ENCODE measurements around the gene PDCD2L. TPM values are rescaled to one million over a fixed set of nuclear protein-coding genes. Genes with fewer than 3 reads are reported as not detected.

Gene PDCD2L
- polyA plus RNA-seq, 1 of the 3 experiments (the other 2 are of a cell fraction): 20.8 TPM

DNA sequence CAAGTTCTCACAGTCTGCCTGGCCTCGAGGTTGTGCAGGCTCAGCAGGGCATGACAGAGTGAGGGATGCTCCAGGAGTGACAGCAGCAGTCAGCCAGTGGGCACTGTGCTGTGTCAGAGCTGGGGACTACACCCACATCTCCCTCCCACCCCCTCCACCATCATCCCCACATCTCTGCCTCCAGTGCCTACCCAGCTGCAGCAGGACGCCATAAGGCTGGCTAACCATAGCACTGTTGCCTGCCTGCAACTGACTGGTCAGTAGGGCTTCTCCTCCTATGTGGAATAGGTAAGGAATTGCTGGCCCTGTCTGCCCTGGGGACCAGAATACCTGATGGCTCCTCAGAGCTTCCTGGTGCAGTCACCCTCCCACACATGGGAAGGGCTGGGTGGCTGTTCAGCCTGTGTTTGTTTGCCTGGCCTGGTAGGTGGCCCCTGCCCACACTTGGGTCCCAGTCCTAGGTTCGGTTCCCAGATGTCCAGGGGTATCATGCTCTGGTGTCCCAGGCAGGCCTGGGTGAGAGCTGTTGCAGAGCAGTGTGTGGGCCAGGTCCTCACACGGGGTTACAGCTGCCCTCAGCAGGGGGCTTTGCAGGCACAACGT is 23.5 kb upstream of the PDCD2L start:
- Histone ChIP-seq H3K27ac (ENCODE audit: low read depth in 2 of 2, low read length in 1 of 2) (no peak overlapping the region), H3K9me3 (no peaks in the 10 kb centered on the region), H3K36me3 (replicated peaks in 1 of 2; ENCODE audit: control insufficient read depth in 1 of 2, insufficient read depth in 2 of 2, low read length in 1 of 2) (peaks cover 14 to 70% of the 10 kb centered on the region in 2 experiments), H3K9ac (no peak overlapping the region), H3K9me2 (no peaks in the 10 kb centered on the region), H3F3A (replicated peaks; ENCODE audit: insufficient read depth) (no peaks in the 10 kb centered on the region), H3K4me3 (ENCODE audit: low read depth in 2 of 2, low read length in 1 of 2) (no peak overlapping the region), H3K4me1 (ENCODE audit: control insufficient read depth in 1 of 2, insufficient read depth in 2 of 2, low read depth in 1 of 2, low read length in 1 of 2) (no peaks in the 10 kb centered on the region), H4K20me1 (ENCODE audit: insufficient read depth) (no peaks in the 10 kb centered on the region), H3K27me3 (ENCODE audit: insufficient read depth) (no peaks in the 10 kb centered on the region), H2AFZ (ENCODE audit: low read depth) (no peak overlapping the region), H3K79me2 (ENCODE audit: insufficient read depth) (no peaks in the 10 kb centered on the region), H3K4me2 (no peak overlapping the region)
- ChIA-PET POLR2A (interaction anchor here (0.6 kb wide), 1 partner anchor 28 kb away, joined by 3 read pairs; no protein-coding TSS in a partner anchor), CTCF (no interaction called here)
- WGBS (ENCODE audit: low lambda C conversion rate): 74% methylated on average over 3 of the region's 5 CpGs
- no peak for DNase-seq
- TF ChIP-seq, protein P1, sequence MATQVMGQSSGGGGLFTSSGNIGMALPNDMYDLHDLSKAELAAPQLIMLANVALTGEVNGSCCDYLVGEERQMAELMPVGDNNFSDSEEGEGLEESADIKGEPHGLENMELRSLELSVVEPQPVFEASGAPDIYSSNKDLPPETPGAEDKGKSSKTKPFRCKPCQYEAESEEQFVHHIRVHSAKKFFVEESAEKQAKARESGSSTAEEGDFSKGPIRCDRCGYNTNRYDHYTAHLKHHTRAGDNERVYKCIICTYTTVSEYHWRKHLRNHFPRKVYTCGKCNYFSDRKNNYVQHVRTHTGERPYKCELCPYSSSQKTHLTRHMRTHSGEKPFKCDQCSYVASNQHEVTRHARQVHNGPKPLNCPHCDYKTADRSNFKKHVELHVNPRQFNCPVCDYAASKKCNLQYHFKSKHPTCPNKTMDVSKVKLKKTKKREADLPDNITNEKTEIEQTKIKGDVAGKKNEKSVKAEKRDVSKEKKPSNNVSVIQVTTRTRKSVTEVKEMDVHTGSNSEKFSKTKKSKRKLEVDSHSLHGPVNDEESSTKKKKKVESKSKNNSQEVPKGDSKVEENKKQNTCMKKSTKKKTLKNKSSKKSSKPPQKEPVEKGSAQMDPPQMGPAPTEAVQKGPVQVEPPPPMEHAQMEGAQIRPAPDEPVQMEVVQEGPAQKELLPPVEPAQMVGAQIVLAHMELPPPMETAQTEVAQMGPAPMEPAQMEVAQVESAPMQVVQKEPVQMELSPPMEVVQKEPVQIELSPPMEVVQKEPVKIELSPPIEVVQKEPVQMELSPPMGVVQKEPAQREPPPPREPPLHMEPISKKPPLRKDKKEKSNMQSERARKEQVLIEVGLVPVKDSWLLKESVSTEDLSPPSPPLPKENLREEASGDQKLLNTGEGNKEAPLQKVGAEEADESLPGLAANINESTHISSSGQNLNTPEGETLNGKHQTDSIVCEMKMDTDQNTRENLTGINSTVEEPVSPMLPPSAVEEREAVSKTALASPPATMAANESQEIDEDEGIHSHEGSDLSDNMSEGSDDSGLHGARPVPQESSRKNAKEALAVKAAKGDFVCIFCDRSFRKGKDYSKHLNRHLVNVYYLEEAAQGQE (IDR thresholded peaks at IDR 0.05; ENCODE audit: low read depth, low read length): no peak
- no peak for TF ChIP-seq NRF1 (IDR thresholded peaks at IDR 0.05; ENCODE audit: low read depth, low read length)

DNA sequence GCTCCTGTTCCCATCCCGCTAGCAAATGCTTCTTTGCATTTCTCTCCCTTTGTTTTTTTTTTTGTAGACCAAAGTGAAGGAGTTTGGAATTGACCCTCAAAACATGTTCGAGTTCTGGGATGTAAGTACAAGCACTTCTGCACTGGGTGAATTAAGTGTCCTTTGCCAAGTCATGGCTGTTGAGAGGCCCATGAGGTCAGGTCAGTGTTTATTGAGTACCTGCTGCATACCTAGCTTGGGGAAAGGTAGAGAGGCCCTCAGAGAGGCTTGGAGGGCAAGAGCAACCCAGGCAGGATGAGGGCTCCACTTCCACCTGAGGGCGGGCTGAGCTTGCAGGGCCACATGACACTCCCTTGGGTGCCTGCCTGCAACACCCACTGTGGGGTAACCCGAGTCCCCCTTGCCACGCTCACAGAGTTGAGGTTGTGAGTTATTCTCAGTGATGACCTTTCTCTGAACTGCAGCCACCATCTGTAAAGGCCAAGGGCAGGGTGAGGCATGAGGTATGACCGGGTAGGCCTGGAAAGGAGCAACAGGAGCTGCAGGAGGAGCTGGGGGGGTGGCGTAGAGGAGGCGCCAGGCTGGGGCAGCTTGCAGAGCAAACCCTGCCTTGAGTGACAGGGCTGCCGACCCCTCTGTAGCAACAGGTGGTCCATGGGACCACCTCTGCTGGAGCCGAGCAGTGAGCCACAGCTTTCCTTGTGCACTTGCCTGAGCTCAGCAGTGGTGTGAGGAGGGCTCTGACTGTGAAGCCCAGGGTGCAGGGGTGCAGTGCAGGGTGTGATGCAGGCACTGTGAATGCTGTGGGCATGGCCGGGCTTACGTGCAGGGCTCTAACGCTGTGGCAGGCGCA is 22.6 kb upstream of the PDCD2L start:
- H3K27ac ChIP-seq (ENCODE audit: low read depth in 2 of 2, low read length in 1 of 2): no peak overlapping the region
- H3K4me2 ChIP-seq: no peak overlapping the region
- 98% methylated on average over 11 of the region's 14 CpGs for WGBS (ENCODE audit: low lambda C conversion rate)
- no peaks in the 10 kb centered on the region for H3F3A ChIP-seq (replicated peaks; ENCODE audit: insufficient read depth)
- H3K79me2 ChIP-seq (ENCODE audit: insufficient read depth): no peaks in the 10 kb centered on the region
- no peak overlapping the region for H3K4me3 ChIP-seq (ENCODE audit: low read depth in 2 of 2, low read length in 1 of 2)
- no peak for TF ChIP-seq EZH2phosphoT487 (IDR thresholded peaks at IDR 0.05; ENCODE audit: borderline replicate concordance, low read depth)
- TF ChIP-seq RFX5 (IDR thresholded peaks at IDR 0.05; ENCODE audit: low read length): no peak
- TF ChIP-seq FOXJ3 (CRISPR knock-in tag; IDR thresholded peaks at IDR 0.05): no peak
- TF ChIP-seq, protein P2, sequence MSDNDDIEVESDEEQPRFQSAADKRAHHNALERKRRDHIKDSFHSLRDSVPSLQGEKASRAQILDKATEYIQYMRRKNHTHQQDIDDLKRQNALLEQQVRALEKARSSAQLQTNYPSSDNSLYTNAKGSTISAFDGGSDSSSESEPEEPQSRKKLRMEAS (IDR thresholded peaks at IDR 0.05; ENCODE audit: low read depth): no peak
- TF ChIP-seq, protein P3, sequence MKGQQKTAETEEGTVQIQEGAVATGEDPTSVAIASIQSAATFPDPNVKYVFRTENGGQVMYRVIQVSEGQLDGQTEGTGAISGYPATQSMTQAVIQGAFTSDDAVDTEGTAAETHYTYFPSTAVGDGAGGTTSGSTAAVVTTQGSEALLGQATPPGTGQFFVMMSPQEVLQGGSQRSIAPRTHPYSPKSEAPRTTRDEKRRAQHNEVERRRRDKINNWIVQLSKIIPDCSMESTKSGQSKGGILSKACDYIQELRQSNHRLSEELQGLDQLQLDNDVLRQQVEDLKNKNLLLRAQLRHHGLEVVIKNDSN (IDR thresholded peaks at IDR 0.05; ENCODE audit: borderline replicate concordance, low read depth): no peak
- TF ChIP-seq TEAD4 (IDR thresholded peaks at IDR 0.05; ENCODE audit: borderline replicate concordance, insufficient read depth): no peak
- TF ChIP-seq ELF1 (IDR thresholded peaks at IDR 0.05): no peak
- TF ChIP-seq NFIC (IDR thresholded peaks at IDR 0.05; ENCODE audit: borderline replicate concordance): no peak
- no peak for TF ChIP-seq POLR2AphosphoS5 (IDR thresholded peaks at IDR 0.05; ENCODE audit: low read depth, low read length)
- no peak for TF ChIP-seq TAF1 (IDR thresholded peaks at IDR 0.05; ENCODE audit: borderline replicate concordance, low read depth, low read length)
- TF ChIP-seq, protein P4, sequence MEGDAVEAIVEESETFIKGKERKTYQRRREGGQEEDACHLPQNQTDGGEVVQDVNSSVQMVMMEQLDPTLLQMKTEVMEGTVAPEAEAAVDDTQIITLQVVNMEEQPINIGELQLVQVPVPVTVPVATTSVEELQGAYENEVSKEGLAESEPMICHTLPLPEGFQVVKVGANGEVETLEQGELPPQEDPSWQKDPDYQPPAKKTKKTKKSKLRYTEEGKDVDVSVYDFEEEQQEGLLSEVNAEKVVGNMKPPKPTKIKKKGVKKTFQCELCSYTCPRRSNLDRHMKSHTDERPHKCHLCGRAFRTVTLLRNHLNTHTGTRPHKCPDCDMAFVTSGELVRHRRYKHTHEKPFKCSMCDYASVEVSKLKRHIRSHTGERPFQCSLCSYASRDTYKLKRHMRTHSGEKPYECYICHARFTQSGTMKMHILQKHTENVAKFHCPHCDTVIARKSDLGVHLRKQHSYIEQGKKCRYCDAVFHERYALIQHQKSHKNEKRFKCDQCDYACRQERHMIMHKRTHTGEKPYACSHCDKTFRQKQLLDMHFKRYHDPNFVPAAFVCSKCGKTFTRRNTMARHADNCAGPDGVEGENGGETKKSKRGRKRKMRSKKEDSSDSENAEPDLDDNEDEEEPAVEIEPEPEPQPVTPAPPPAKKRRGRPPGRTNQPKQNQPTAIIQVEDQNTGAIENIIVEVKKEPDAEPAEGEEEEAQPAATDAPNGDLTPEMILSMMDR (IDR thresholded peaks at IDR 0.05): no peak
- DNase-seq: no peak
- H3K4me1 ChIP-seq (ENCODE audit: control insufficient read depth in 1 of 2, insufficient read depth in 2 of 2, low read depth in 1 of 2, low read length in 1 of 2): no peaks in the 10 kb centered on the region
- no peaks in the 10 kb centered on the region for H3K9me2 ChIP-seq
- no peaks in the 10 kb centered on the region for H3K9me3 ChIP-seq
- CTCF ChIA-PET: no interaction called here
- H3K27me3 ChIP-seq (ENCODE audit: insufficient read depth): no peaks in the 10 kb centered on the region
- H2AFZ ChIP-seq (ENCODE audit: low read depth): no peak overlapping the region
- peaks cover 14 to 75% of the 10 kb centered on the region in 2 experiments for H3K36me3 ChIP-seq (replicated peaks in 1 of 2; ENCODE audit: control insufficient read depth in 1 of 2, insufficient read depth in 2 of 2, low read length in 1 of 2)
- POLR2A ChIA-PET: no interaction called here
- no peaks in the 10 kb centered on the region for H4K20me1 ChIP-seq (ENCODE audit: insufficient read depth)
- no peak overlapping the region for H3K9ac ChIP-seq

Data from SK-N-SH (cell line).